HG03175 (cell line): ENCODE results near the gene SELENOF.

Experiments
- ATAC-seq: cut with Tn5 transposase; IDR thresholded peaks from one replicate; pipeline ENCODE4 v1.9.1; 2021; ENCODE audit warnings: mild to moderate bottlenecking, moderate library complexity; ENCODE audit not compliant: unreplicated experiment

Gene SELENOF

GRCh38 chr1:86913896-86914600, at the start of gene SELENOF:
Gene SELENOF, minus strand, starts transcription at chr1:86914126. Its CDS starts 15 bp downstream, at chr1:86914111.
- ATAC-seq, result peak; percentile 88

- no peak for ATAC-seq
Observed at GRCh38 chr1:86960548-86960947, 46.6 kb upstream of the SELENOF start.

GRCh38 chr1:86957221-86957620, 43.3 kb upstream of the SELENOF start:
- no peak for ATAC-seq

GRCh38 chr1:86956221-86956620, 42.3 kb upstream of the SELENOF start:
- ATAC-seq, result no peak

- no peak for ATAC-seq
Observed at GRCh38 chr1:86955678-86956077, 41.8 kb upstream of the SELENOF start.

GRCh38 chr1:86953167-86953566, 39.2 kb upstream of the SELENOF start:
- no peak for ATAC-seq

GRCh38 chr1:86951430-86951829, 37.5 kb upstream of the SELENOF start:
- no peak for ATAC-seq

GRCh38 chr1:86950712-86951419, 36.9 kb upstream of the SELENOF start:
- ATAC-seq, result no peak

- no peak for ATAC-seq
Observed at GRCh38 chr1:86948212-86948611, 34.3 kb upstream of the SELENOF start.

GRCh38 chr1:86942743-86943142, 28.8 kb upstream of the SELENOF start:
- ATAC-seq, result no peak

GRCh38 chr1:86942042-86942441, 28.1 kb upstream of the SELENOF start:
- ATAC-seq, result no peak

GRCh38 chr1:86940599-86940998, 26.7 kb upstream of the SELENOF start:
- ATAC-seq, result no peak

- ATAC-seq, result no peak
Observed at GRCh38 chr1:86939406-86939805, 25.5 kb upstream of the SELENOF start.

- no peak for ATAC-seq
Observed at GRCh38 chr1:86938855-86939254, 24.9 kb upstream of the SELENOF start.

GRCh38 chr1:86938450-86938849, 24.5 kb upstream of the SELENOF start:
- ATAC-seq, result no peak

- no peak for ATAC-seq
Observed at GRCh38 chr1:86933562-86934377, 19.8 kb upstream of the SELENOF start.

- no peak for ATAC-seq
Observed at GRCh38 chr1:86933051-86933450, 19.1 kb upstream of the SELENOF start.

- ATAC-seq, result no peak
Observed at GRCh38 chr1:86928819-86929218, 14.9 kb upstream of the SELENOF start.

GRCh38 chr1:86926883-86927282, 13.0 kb upstream of the SELENOF start:
- ATAC-seq, result no peak

- ATAC-seq, result no peak
Observed at GRCh38 chr1:86925742-86926141, 11.8 kb upstream of the SELENOF start.

GRCh38 chr1:86924324-86924960, 10.5 kb upstream of the SELENOF start:
- ATAC-seq, result no peak
